Fibroblast of lung (primary cell): ENCODE results near the gene ARHGEF10L. TPM values are rescaled to one million over a fixed set of nuclear protein-coding genes. Genes with fewer than 3 reads are reported as not detected.

Source experiments
- DNase-seq, 2 donors: peaks; one replicate each; pipeline versions ENCODE4 v3.0.0 to v3.0.0-alpha.2; 2010; ENCODE audit warnings: low read depth in 2 of 2
- H2AFZ ChIP-seq: 2 replicates; pipeline ENCODE4 v1.5.1; 2012; ENCODE audit warnings: low read length, control low read depth, inconsistent platforms
- H3K27ac ChIP-seq: 2 replicates; pipeline ENCODE4 v1.5.1; 2011; ENCODE audit warnings: low read length, control low read depth; ENCODE audit not compliant: insufficient read depth
- H3K27me3 ChIP-seq: 2 replicates; pipeline ENCODE4 v1.5.1; 2011; ENCODE audit warnings: mild to moderate bottlenecking, low read length; ENCODE audit not compliant: control insufficient read depth, insufficient read depth
- H3K36me3 ChIP-seq: 2 replicates; pipeline ENCODE4 v1.5.1; 2011; ENCODE audit warnings: low read length; ENCODE audit not compliant: control insufficient read depth, insufficient read depth
- H3K4me1 ChIP-seq: 2 replicates; pipeline ENCODE4 v1.5.1; 2011; ENCODE audit warnings: low read length; ENCODE audit not compliant: control insufficient read depth, insufficient read depth; ENCODE audit errors: extremely low read depth
- H3K4me2 ChIP-seq: 2 replicates; pipeline ENCODE4 v1.5.1; 2011; ENCODE audit warnings: low read length, control low read depth; ENCODE audit not compliant: insufficient read depth; ENCODE audit errors: extremely low read depth
- H3K4me3 ChIP-seq, 4 experiments: fragments of 200-600 bp in 1 of 4; sonication (generic) in 1 of 4; replicated peaks in 1 of 4; 2 replicates each; pipeline ENCODE4 v1.5.1; 2011 to 2016; ENCODE audit warnings: low read length in 4 of 4, low read depth in 3 of 4, mild to moderate bottlenecking in 3 of 4, control low read depth in 2 of 4, inconsistent platforms in 1 of 4, mixed read lengths in 1 of 4; ENCODE audit not compliant: insufficient read depth in 1 of 4; ENCODE audit errors: control extremely low read depth in 1 of 4
- H3K79me2 ChIP-seq: 2 replicates; pipeline ENCODE4 v1.5.1; 2012; ENCODE audit warnings: mild to moderate bottlenecking, low read length, inconsistent platforms; ENCODE audit not compliant: control insufficient read depth, insufficient read depth
- H3K9ac ChIP-seq: 2 replicates; pipeline ENCODE4 v1.5.1; 2011; ENCODE audit warnings: mild to moderate bottlenecking, low read length, control low read depth; ENCODE audit not compliant: insufficient read depth
- H3K9me3 ChIP-seq: 2 replicates; pipeline ENCODE4 v1.5.1; 2012; ENCODE audit warnings: low read depth, low read length; ENCODE audit not compliant: control insufficient read depth, insufficient read depth
- H4K20me1 ChIP-seq: 2 replicates; pipeline ENCODE4 v1.5.1; 2011; ENCODE audit warnings: low read length; ENCODE audit not compliant: control insufficient read depth, insufficient read depth; ENCODE audit errors: extremely low read depth
- CTCF ChIP-seq, 2 donors: IDR thresholded peaks in 1 of 2; conservative IDR thresholded peaks in 1 of 2; 1 replicate in 1 of 2; 2 replicates in 1 of 2; pipeline ENCODE4 v1.5.1; 2011 to 2012; ENCODE audit warnings: low read length in 2 of 2, control low read depth in 1 of 2, inconsistent platforms in 1 of 2, low read depth in 1 of 2, mild to moderate bottlenecking in 1 of 2
- EZH2 ChIP-seq: IDR thresholded peaks from 2 replicates; pipeline ENCODE4 v1.5.1; 2012; ENCODE audit warnings: low read length, control low read depth, mild to moderate bottlenecking; ENCODE audit errors: missing control alignments
- polyA plus RNA-seq, 2 donors: library from polyadenylated mRNA; depleted of rRNA in 1 of 2; stranded (reverse) in 1 of 2; unstranded in 1 of 2; fragments of >200 nt; gene quantifications; 2 replicates each; pipeline ENCODE4 v1.2.1, GENCODE V29; 2011 to 2012; ENCODE audit warnings: missing spikeins in 1 of 2
- total RNA-seq: library from RNA; depleted of rRNA; stranded (reverse); fragments of >200 nt; gene quantifications from 2 replicates; pipeline ENCODE4 v1.2.1, GENCODE V29; 2014

Gene ARHGEF10L
- total and polyA plus RNA-seq, 2 donors (not counting 1 experiment from before 2014, with no cell fraction given) = 11.2 to 24.3 TPM

GRCh38 chr1:17597651-17598050, 58.2 kb downstream of the ARHGEF10L start:
- Histone ChIP-seq H3K9me3 (no peaks in the 10 kb centered on the region), H3K9ac (no peak overlapping the region), H3K27ac (no peak overlapping the region), H4K20me1 (no peaks in the 10 kb centered on the region), H3K4me1 (no peaks in the 10 kb centered on the region), H2AFZ (no peak overlapping the region), H3K4me2 (no peak overlapping the region), H3K4me3 (no peak overlapping the region), H3K27me3 (no peaks in the 10 kb centered on the region), H3K36me3 (no peaks in the 10 kb centered on the region), H3K79me2 (no peaks in the 10 kb centered on the region)
- TF ChIP-seq EZH2 (no peak), CTCF (conservative IDR thresholded peaks at IDR 0.05 in 1 of 2, IDR thresholded peaks at IDR 0.05 in 1 of 2; ENCODE audit: low read depth in 1 of 2, low read length in 2 of 2) (no peak)
- no peak for DNase-seq

- no peak for TF ChIP-seq CTCF (conservative IDR thresholded peaks at IDR 0.05 in 1 of 2, IDR thresholded peaks at IDR 0.05 in 1 of 2; ENCODE audit: low read depth in 1 of 2, low read length in 2 of 2)
- no peak for TF ChIP-seq EZH2
- H3K27ac ChIP-seq = no peak overlapping the region
- H3K4me2 ChIP-seq = no peak overlapping the region
- no peaks in the 10 kb centered on the region for H3K79me2 ChIP-seq
- no peaks in the 10 kb centered on the region for H3K36me3 ChIP-seq
- no peaks in the 10 kb centered on the region for H3K9me3 ChIP-seq
- no peaks in the 10 kb centered on the region for H4K20me1 ChIP-seq
- no peak overlapping the region for H3K4me3 ChIP-seq
- no peak overlapping the region for H3K9ac ChIP-seq
- no peaks in the 10 kb centered on the region for H3K27me3 ChIP-seq
- no peaks in the 10 kb centered on the region for H3K4me1 ChIP-seq
- DNase-seq = no peak
- no peak overlapping the region for H2AFZ ChIP-seq
These were observed 58.8 kb downstream of the ARHGEF10L start for GRCh38 chr1:17598251-17598650.

GRCh38 chr1:17599291-17599953, 59.9 kb downstream of the ARHGEF10L start:
- H3K4me3 ChIP-seq = no peak overlapping the region
- H3K27me3 ChIP-seq = no peaks in the 10 kb centered on the region
- no peaks in the 10 kb centered on the region for H3K36me3 ChIP-seq
- no peak overlapping the region for H3K27ac ChIP-seq
- no peak overlapping the region for H3K9ac ChIP-seq
- no peaks in the 10 kb centered on the region for H3K9me3 ChIP-seq
- H2AFZ ChIP-seq = no peak overlapping the region
- H3K4me2 ChIP-seq = no peak overlapping the region
- TF ChIP-seq EZH2 = no peak
- no peak for TF ChIP-seq CTCF (conservative IDR thresholded peaks at IDR 0.05 in 1 of 2, IDR thresholded peaks at IDR 0.05 in 1 of 2; ENCODE audit: low read depth in 1 of 2, low read length in 2 of 2)
- no peak for DNase-seq
- no peaks in the 10 kb centered on the region for H3K79me2 ChIP-seq
- no peaks in the 10 kb centered on the region for H4K20me1 ChIP-seq
- no peaks in the 10 kb centered on the region for H3K4me1 ChIP-seq
